Embryonic facial prominence (tissue), 1 donor: ENCODE results near the gene INTS1.

ENCODE experiments used
- DNase-seq: peaks from one replicate; pipeline ENCODE4 v3.0.0-alpha.2; 2016; ENCODE audit errors: extremely low spot score

INTS1 gene

DNA sequence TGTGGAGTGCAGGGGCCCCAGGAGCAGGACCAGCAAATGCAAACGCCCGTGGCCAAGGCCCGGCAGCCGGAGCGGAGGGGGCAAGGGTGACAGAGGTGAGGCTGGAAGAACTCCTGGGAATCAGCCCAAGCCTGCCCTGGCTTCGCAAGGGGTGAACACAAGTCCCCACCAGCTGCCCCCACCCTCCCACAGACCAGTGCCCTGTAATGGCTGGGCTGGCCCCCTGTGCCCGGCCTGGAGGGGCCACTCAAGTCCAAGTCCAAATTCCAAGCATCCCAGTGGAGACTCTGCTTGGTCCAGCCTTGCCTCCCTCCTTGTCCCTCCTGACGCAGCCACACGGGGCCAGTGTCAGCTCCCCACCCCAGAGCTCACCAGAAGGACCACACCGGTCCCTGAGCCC is 73.0 kb downstream of the INTS1 start:
- no peak for DNase-seq

DNA sequence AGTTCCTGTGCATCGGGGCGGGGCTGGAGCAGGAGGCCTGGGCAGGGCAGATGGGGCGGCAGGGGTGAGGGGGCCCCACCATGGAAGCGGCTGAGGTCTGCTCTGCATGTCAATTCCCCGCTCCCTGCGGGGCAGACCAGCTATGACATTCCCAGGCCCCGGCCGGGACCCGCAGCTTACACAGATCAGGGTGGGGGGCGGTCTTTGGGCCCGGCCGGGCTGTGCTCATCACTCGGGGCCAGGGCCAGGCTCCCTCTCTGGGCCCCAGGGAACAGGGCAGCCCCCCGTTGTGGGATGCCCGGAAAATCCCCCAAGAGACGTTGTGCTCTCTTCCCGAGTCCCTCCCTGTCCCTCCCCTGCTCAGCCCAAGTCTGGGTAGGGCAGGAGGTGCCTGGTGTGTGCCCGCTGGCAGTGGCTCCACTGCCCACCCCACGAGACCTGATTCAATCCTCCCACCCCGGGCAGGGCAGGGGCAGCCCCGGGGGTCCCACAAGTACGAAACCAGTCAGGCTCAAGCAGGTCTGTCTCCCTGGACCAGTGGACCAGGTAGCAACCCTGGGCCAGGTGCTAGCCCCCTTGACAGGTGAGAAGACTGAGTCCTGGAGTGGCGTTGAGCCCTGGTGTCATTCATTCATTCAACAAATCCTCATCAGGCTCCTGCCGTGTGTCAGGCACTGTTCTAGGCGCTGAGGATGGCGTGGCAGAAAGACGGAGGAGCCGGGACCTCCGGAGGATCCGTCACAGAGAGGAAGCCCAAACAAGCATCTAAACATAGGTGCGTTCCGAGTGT is 73.9 kb downstream of the INTS1 start:
- DNase-seq = no peak

DNA sequence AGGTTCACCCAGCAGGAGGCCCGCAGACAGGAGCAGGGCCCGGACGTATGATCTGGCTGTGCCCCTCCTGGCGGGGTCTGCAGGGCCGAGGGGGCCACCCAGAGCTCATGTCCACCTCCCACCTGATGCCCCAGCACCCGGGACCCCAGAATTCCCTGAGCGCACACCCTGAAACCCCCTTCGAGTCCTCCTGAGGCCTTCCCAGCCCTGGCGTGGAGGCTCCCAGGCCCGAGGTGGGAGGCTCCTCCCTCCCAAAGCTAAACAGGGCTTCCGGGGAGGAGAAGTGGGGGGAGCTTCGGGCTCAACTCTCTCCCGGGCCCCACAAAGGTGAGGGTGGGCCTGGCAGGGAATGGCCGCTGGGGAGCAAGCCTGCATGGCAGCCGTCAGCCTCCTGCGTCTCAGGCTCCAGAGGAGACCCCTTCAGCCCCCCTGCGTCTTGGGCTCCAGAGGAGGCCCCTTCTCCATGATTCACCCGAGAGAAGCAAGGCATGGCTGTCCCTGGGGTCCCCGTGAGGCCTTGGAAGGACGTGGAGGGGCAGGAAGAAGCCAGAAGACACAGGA is 75.2 kb downstream of the INTS1 start:
- no peak for DNase-seq

DNA sequence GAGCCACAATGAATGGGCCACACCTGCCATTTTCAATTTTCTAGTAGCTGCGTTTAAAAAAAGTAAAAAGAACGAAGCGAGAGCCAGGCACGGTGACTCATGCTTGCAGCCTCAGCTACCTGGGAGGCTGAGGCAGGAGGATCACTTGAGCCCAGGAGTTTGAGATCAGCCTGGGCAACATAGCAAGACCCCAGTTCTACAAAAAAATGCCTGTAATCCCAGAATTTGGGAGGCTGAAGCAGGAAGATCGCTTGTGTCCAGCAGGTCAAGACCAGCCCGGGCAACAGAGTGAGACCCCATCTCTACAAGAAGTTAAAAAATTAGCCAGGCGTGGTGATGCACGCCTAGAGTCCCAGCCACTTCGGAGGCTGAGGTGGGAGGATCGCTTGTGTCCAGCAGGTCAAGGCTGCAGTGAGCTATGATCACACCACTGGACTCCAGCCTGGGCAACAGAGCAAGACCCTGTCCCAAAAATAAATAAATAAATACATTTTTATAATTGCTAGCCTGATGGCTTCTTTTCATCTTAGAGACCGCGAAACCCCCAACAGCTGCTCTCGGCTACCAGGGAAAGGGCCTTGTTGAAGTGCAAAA is 77.0 kb downstream of the INTS1 start:
- no peak for DNase-seq

DNA sequence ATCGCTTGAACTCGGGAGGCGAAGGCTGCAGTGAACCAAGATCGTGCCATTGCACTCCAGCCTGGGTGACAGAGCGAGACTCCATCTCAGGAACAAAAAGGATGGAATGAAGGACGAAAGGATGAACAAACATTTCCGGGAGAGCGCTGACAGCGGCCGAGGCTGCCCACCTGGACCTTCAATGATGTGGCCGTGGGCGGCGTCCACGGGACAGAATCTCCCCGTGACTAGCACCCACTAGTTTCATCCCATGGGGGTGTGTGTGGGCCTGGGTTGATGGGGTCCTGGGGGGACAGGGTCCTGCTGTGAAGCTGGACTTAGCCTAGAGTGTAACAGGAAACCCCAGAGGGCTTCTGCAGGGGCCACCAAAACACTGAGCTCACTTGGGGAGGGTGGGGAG is 77.7 kb downstream of the INTS1 start:
- DNase-seq = no peak

DNA sequence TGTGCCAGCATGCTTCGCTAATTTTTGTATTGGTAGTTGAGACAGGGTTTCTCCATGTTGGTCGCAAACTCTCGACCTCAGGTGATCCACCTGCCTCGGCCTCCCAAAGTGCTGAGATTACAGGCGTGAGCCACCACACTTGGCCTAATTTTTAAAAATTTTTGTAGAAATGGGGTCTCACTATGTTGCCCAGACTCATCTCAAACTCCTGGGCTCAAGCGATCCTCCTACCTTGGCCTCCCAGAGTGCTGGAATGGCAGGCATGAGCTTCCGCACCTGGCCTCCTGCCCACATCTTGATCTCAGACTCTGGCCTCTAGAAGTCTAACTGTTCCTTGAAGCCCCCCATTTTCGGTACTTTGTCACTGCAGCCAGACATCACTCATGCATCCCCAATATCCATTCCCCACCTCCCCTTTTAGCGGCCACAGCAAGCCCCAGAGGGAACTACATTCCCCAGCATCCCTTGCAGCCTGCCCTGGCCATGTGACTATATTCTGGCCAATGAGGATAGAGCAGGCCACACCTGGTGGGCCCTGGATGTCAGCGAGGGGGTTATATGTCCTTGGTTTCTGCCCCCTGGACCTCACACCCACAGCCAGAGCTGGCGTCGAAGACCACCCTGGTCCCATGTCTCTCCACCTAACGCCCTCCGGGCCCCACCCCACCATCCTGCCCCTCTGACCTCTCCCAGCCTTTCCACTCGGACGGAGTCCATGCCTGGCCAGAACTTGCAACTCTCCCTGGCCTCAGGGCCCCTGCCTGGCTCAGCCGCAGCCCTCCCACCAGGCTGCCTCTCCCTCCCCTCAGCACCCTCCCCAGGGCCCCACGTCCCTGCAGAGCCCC is 78.7 kb downstream of the INTS1 start:
- no peak for DNase-seq

DNA sequence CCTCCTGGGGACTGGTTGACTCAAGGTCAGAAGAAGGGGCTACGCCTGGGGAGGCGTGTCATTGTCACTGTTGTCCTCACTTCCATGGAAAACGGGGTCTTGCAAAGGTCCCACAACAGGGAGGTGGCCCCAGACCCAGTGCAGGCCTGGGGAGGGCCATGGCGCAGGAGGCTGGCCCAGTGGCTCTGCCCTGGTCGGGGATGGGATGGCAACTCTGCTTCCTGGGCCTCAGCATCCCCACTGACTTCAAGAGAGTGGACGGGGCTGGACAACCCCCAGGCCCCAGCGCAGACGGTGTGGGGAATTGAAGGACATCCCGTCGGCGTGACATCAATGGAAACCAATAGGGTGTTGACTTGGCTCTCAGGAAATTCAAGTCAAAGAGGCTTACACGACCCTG is 80.1 kb downstream of the INTS1 start:
- no peak for DNase-seq

DNA sequence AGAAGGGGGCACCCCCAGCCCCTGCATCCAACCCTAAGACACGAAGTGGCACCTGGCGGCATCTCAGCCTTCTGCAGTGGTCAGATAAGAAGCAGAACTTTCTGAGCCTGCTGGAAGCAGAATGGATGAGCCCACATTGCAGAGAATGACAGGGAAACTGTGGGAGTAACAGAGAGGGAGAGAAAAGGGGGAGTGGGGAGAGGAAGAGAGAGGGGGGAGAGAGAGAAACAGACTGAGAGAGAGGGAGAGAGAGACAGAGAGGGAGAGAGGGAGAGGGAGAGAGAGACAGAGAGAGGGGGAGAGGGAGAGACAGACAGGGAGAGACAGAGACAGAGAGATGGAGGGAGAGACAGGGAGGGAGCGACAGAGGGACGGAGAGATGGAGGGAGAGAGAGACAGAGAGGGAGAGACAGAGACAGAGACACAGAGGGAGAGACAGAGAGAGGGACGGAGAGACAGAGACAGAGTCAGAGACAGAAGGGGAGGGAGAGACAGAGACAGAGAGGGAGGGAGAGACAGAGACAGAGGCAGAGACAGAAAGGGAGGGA is 80.9 kb downstream of the INTS1 start:
- no peak for DNase-seq

DNA sequence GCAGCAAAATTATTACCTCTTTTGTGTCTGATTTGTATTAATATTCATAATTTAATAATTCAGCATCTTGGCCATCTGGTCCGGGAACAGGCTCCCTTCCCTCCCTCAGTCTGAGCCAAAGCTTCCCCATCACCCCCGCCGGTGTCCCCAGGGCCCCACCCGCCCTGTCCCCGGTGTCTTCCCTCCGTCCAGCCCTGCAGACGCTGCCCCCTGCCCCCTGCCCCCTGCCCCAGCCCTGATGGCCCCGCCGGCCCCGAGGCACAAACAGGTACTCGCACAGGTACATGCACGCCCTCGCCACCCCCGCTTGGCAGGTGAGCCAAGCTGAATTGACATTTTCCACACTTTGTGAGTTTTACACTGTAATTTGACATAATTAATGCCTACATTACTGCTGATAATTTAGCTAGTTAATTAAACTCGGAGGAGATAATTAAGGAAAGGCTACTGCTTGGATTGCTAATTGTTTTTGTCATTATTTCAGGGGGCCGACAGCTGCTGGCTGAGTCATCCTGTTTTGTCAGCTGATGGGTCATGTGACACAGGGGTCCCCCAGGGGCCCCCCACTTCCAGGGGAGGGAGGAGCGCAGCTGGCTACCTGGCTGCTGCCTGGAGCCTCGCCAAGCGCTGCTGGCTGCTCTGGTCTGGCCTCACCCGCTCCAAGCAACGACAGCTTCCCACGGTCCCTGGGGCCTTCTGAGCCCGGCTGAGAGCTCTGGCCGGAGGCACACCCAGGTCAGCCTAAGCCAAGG is 81.5 kb downstream of the INTS1 start:
- DNase-seq = no peak

DNA sequence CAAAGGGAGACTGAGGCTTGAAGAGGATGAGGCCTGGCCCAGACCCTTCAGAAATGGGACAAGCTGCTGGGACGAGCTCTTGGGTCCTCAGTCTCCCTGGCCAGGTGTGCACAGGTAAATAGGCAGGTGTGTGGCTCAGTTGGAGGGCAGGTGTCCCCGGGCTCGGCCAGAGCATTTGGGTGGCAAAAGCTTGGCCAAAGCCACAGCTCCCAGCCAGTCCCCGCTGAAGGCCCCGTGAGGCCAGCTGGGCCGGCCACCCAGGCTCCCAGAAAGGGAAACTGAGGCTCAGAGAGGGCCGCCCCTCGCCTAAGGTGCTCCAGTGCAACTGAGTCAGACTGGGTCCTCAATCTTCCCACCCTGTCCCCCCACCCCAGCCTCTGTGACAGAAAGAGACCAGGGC is 82.2 kb downstream of the INTS1 start:
- no peak for DNase-seq

DNA sequence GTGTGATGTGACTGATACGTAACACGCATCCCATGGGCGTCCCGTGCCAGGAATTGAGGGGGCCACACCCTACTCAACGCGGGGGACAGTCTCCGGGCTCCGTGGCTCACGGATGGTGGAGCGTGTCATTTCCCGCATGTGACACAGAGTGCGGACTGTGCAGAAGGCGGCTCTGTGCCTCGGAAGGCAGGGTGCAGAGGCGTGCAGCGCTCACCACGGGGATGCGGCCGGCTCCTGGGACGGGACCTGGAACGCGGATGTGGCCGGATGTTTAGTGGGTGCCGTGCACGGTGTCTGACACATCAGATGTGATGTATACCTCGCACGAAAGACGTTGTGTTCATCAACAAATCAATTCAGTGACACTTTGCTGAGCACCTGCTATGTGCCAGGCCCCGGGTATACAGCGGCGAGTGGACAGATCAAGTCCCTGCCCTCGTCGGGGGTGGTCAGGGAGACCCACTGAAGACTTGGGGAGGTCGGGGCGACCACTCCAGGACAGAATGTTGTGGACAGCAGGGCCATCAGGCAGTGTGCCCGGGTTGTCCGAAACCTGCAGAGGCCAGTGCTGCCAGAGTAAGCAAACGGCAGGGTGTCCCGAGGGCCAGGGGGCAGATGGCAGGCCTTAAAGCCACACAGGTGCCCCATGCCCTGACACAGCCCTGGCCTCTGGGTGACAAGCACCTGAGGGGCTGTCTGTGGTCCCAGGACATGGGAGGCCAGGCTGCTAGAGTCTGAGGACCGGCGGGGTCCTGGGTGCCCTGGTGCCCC is 83.0 kb downstream of the INTS1 start:
- no peak for DNase-seq
